Inferior parietal cortex (tissue), 1 donor: ENCODE measurements around the gene TMEM209.
"Not testable (repeated sequence)": the region's sequence is repeated elsewhere in the genome, so short reads cannot be mapped to it uniquely, and the experiment has no call there.

Experiments
- DNase-seq: peaks from one replicate; pipeline ENCODE4 v3.0.0-alpha.2; 2016; ENCODE audit errors: extremely low spot score

TMEM209 gene

DNA sequence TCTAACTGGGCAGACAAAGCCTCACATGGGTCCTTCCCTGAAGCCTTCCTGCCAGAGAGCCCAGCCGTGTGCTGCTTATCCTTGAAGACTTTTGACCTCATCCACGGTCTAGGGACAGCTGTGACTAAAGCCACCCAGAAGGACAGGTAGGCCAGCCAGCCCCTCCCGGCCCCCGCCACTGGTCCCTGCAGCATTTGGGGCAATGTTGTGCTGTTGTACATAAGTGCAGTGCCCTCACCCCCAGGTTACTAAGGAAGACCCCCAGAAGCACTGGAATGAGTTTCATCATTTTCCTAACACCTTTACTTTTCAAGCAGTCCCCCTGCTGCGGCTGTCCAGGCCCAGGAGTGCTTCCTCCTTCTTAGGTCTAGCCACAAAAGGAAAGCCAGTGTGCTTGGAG, 43.0 kb downstream of the TMEM209 start:
- no peak for DNase-seq

DNA sequence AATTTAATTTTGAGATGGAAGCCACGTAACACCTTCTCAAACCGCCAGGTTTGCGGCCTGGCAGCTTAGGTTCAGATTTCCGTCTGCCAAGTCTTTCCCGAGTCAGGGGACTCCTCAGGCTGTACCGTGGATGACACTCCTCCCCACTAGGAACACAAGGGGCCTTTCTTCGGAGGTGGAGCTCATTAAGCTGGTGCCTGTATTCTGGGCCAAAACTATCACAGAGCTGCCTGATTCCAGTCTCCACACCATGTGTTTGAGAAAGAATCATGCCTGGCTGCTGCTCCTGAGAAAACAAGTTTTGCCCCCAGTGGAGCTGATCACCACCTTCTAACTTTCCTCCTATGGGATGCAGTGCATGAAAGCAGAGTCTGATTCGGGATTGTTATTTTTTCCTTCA, 44.8 kb downstream of the TMEM209 start:
- no peak for DNase-seq

DNA sequence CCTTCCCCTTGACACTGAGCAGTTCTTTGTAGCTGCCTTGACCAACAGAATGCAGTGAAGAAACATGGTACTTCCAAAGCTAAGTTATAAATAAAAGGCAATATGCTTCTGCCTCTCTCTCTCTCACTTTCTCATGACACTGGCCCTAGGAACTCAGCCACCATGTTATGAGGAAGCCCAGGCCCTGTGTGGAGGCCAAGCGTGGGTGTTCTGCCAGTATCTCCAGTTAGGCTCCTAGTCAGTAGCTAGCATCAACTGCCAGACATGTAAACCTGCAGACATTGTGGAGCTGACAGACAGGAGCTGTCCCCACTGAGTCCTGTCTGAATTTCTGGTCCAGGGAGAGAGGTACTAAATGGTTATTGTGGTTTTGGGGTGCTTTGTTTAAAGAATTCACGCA, 45.2 kb downstream of the TMEM209 start:
- DNase-seq: no peak

DNA sequence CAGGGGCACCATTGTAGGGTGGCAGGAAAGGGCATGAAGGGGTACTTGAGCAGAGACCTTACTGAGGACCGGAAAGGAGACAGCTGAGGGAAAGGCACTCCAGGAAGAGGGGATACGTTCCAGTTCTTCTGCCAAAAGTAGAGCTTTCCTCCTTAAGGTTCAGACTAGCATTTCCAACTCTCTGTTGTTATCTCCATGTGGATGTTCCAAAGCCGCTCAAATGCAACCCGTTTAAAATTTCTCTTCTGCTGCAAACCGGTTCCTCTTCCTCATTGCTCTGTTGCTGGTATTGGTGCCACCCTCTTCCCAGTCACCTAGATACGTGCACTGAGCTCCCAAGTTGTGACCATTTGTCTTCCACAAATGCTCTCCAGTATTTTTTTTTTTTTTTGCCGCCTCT, 47.5 kb downstream of the TMEM209 start:
- DNase-seq: no peak

DNA sequence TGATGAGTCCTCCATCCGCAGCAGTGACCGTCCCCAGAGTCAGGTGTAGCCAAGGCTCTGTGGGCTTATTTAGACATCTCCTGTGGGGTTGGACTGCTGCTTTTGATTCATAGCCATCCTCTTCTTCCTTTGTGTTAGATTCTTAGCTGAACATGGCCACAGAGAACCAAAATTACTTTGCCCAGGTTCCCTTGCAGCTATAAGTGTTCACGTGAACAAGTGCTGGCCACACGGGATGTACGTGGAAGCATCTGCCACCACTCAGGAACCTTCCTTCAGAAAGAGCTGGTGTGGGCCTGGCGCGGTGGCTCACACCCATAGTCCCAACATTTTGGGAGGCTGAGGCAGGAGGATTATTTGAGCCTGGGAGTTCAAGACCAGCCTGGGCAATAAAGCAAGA, 49.1 kb downstream of the TMEM209 start:
- no peak for DNase-seq

DNA sequence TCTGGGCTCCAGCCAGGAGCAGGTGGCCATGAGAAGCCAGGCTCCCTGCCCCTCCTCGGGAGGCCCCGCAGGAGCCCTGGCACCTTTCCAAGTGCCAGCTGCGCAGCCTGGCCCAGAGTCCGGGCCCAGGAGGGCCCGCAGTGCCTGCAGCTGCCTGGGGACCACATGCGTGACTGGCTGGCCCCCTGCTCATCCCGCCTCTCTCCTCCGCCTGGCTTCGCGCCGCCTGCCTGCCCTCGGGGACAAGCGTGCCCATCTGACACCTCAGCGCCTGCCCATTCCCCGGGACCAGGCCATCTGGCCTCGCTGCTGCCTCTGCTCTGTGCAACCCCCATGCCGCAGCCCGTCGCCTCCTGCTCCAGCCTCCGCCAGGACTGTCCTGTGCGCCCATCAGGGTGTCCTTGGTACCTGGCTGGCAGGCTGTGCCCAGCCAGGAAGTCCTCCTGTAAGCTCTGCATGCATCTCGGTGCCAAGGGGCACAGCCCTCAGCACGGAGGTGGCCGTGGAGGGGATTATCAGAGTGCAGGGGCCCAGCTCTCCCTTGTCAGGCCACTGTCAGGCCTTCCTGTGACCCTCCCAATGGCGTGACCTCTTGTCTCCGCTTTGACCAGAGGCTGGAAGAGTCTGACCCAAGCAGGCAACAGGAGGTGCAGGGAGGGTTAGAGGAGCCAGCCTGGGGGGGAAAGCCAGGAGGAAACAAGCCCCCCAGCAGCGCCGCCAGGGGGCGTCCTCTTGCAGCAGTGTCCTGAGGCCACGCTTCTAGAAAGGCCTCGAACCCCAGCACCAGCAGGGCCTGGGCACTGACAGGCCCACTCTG, 50.5 kb downstream of the TMEM209 start:
- no peak for DNase-seq

DNA sequence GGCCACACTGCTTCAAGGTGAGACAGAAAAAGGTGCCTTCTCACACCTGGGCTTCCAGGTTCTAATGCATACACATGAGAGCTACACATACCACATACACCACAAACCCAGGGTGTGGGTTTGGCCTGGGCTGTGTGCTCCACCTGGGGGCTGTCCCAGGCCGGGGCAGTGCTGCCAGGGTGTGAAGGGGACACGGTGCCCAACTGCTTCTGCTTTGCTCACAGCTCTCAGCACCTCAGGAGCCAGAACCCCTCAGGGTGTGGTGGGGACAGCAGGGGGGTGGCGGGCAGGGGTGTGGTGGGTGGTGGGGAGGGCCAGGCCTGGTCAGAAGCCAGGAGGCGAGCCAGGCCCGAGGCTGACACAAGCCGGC, 51.1 kb downstream of the TMEM209 start:
- no peak for DNase-seq

DNA sequence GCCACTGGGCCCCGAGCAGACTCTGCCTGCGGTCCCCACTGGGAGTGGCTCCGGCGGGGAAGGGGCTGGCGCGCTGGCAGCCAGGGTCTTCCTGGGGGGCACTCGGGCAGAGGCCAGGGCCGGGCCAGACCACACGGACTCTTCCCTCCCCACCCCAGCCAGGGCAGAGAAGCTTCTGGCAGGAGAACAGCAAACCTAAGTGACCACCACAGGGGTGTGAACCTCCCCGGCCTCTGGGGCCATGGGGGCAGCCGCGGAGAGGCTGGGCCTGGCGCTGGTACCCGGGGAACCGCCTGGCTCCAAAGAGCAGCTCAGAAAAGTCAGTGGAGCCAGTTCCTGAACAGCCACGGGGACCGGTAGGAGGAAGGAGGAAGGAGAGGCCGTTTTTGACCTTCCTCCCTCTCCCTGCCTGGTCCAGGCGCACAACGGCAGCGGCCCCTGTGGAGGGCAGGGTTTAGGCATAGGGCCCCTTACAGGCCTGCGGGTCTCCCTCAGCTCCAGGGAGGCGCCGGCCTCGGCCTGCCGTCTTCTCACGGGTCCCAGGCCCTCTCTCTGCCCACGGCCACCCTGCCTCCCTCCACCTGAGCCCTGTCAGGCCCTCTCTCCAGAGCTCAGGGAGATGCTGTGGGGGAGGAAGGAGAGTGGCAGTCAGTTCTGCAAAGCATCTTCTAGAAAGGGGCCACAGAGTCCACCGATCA, 51.8 kb downstream of the TMEM209 start:
- DNase-seq: no peak

DNA sequence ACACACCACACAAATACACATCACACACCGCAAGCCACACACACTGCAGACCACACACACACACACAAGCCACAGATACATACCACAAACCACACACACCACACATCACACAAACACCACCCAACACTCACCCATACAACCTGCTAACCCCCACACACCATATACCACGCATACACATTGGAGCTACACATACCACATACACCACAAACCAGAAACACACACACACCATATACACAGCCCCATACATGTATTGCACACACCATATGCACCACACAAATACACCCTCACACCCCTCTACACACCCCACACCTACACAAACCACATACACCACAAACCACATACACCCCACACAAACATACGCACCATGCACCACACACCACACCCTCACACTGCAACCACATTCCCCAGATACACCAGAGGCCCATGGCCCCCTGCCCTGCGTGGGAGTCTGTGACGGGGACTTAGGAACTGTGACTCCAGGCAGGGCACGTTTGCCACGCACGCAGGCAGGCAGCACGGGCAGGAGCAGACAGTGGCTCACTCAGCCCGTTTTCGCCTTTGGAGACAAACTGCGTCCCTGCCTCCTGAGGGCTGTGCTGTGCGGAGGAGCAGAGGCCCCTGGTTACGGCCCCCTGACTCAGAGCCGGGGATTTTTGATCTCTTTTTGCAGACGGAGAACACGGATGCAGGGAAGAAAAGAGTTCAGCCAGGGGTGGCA, 52.6 kb downstream of the TMEM209 start:
- DNase-seq: no peak

DNA sequence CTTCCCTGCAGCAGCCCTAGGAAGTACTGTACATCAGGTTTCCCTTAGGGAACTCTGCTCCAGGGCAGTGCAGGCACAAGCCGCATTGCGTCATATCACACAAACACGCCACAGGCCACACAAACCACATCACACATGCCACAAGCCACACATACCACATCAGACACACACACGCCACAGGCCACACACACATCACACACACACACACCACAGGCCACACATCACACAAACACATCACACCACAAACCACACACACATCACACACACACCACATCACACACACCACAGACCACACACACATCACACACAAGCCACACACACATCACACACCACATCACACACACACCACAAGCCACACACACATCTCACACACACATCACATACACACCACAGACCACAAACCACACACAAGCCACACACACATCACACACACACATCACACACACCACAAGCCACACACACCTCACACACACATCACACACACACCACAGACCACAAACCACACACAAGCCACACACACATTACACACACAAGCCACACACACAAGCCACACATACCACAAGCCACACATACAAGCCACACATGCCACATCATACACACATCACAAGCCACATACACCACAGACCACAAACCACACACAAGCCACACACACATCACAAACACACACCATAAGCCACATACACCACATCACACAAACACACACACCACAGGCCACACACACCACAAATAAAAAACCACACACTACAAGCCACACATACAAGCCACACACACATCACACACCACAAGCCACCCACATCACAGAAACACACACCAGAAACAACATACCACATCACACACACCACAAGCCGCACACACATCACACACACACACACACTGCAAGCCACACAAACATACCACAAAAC, 53.4 kb downstream of the TMEM209 start:
- DNase-seq: no peak

DNA sequence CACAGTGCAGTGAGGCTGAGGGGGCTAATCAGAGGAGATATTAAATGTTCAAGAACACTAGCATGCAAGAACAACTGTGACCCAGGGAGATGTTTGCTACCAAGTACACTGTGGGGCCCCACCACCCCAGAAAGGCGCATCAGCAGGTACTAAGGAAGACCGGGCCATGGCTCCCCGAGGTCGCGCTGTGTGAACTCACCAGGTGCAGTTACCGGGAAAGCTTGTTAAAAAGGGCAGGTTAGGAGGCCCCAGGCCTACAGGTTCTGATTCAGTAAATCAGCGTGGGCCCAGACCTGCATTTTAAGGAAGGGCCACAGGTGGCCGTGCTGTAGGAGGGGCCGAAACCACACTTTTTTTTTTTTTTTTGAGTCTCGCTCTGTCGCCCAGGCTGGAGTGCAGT, 54.6 kb downstream of the TMEM209 start:
- DNase-seq: no peak

DNA sequence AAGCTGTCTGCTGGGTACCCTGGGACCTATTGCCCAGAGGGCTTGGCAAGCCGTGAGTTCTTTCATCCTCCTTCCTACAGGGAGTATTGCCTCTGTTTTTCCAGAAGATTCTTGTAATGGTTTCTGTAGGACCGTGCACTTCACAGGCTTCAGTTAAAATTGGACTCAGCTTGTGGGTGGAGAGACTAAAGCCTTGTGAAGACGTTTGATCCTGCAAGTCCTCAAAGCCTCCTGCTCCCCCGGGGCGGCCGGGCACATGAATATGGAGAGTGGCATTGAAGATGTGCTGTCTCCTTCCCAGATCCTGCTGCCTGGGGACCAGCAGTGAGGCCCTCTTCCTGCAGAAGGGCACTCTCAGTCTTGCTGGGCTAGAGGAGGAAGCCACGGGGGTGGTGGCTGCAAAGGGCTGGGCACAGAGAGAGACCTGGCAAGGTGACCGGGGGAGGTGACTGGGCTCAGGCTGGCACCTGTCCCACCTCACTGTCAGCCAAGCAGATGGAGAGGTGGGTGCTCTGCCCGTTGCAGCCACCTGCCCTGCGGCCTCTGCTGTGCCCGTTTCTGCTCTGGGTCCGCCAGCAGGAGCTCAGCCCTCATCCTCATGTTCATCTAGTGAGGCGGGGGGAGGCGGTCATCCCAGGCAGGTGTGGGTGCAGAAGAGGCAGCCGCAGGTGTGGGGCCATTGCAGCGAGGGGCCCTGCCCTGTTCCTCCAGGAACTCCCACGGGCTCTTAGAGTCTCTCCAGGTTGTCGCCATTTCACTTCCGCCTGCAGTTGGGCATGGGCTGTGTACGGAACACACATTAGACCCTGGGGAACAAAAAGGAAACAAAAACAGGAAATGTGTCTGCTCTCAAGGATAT, 55.7 kb downstream of the TMEM209 start:
- DNase-seq: no peak

DNA sequence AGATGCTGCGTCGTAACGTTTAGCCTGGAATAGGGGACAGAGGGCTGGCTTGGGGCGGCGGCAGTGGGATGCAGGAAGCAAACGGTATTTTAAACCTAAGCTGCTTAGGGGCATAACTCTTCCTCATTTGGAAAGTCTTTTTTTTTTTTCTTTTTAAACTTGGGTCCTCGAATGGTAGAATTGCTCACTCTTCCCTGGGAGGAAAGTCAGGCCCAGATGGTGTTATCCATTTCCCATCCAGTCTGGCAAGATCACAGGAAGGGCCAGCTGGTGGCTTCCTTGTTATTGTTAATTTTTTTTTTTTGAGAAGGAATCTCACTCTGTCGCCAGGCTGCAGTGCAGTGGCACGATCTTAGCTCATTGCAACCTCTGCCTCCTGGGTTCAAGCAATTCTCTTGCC, 56.6 kb downstream of the TMEM209 start:
- DNase-seq: no peak

DNA sequence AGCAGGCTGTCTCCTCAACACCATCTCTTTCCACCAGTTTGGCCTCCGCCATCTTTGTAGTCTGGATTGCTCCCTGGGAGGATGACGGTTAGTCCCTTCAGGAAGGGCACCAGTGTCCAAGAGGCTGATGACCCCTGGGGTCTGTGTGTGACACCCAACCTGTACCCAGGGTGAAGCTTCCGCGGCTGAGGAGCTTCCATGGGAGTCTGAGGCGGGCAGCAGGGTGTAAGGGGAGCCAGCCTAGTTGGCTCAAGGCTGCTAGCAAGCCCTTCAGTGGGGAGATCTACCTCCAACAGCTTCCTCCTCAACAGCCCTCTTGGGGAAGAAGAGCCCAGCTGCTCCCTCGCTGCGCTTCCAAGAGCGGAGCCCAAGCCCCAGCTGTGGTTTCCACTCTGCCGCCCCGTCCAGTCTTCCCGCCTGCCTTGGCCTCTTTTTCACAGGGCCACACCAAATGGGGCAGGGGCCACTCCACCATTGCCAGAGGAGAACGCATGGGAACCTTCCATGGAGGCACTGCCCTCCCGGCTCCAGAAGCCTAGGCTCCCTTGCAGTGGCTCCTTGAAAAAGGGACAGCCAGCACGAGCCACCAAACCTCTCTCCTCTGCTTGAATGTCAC, 57.4 kb downstream of the TMEM209 start:
- no peak for DNase-seq

DNA sequence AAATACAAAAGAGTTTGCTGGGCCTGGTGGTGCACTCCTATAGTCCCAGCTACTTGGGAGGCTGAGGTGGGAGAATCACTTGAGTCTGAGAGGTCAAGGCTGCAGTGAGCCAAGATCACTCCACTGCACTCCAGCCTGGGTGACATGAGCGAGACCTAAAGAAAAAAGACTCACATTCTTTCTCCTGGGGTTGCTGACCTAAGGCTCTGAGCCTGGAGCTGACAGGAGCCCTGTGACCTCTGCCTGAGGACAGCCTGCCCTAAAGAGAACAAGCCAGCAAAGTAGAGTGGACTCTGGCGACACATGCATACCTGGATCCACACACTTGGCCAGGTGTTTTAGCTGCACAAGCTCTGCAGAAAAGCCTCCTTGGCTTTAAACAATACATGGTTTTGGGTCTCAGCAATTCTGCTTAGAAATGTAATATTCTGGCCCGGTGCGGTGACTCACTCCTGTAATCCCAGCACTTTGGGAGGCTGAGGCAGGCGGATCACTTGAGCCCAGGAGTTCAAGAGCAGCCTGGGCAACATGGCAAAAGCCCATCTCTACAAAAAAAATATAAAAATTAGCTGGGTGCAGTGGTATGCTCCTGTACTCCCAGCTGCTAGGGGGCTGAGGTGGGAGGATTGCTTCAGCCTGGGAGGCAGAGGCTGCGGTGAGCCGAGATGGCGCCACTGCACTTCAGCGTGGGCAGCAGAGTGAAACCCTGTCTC, 58.4 kb downstream of the TMEM209 start:
- no peak for DNase-seq

DNA sequence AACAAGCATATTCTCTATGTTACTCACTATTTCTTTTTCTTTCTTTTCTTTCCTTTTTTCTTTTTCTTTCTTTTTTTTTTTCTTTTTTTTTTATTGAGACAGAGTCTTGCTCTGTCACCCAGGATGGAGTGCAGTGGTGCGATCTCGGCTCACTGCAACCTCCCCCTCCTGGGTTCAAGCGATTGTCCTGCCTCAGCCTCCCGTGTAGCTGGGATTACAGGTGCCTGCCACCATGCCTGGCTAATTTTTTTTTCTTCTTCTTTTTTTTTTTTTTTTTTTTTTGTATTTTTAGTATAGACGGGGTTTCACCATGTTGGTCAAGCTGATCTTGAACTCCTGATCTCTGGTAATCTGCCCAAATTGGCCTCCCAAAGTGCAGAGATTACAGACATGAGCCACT, 59.1 kb downstream of the TMEM209 start:
- not testable (repeated sequence) for DNase-seq

DNA sequence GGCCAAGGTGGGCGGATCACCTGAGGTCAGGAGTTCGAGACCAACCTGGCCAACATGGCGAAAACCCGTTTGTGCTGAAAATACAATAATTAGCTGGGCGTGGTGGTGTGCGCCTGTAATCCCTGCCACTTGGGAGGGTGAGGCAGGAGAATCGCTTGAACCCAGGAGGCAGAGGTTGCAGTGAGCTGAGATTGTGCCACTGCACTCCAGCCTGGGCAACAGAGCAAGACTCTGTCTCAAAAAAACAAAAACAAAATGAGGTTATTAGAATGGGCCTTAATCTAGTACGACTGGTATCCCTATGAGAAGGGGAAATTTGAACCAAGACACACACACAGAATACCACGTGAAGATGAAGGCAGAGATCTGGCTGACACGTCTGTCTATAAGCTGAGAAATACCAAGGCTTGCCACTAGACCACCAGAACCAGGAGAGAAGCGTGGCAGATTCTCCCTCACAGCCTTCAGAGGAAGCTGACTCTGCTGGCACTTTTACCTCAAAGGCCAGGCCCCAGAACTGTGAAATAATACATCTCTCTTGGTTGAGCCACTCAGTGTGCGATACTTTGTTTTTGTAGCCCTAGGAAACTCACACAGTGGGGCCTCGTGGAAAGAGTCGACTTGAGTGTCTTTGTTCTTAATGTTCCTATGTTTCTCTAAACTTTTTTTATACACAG, 59.6 kb downstream of the TMEM209 start:
- no peak for DNase-seq

DNA sequence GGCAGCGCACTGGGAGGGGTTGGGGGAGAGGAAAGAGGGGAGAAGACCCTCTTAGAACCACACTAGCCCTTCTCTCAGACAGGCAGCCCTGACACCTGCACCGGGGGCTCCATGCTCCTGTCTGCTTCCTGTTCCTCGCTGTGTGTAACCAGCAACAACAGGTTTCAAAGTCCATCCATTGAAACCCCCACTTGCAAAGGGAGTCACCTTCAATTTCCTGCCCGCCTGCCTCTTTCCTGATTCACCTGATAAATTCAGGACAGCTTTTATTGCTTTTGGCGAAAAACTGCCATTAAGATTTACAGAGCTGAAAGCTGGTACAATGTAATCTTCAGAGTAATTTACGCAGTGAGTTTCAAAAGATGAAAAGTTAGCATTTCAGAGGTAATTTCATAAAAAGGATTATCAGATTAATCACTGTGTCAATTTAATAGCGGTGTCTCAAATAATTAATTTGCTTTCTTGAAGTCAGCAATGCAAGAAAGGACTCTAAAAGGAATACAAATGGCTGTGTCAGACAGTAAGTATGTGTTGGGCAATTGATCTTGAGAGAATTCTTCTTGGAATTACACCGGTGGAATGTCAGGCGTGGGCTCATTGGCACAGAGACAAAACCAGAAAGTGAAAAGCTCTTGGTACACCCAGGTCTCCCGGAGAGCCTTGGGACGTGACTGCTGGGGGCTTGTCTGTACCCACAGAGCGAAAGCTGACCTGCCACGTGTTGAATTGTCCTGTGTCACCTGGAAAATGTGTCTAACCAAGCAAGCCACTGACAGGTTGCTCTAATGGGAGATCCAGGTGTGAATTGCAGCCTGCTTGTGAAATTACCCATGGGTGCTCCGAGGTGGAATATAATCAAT, 60.7 kb downstream of the TMEM209 start:
- DNase-seq: no peak
